ENCODE data around the gene FBXO42.

Gene FBXO42

DNA sequence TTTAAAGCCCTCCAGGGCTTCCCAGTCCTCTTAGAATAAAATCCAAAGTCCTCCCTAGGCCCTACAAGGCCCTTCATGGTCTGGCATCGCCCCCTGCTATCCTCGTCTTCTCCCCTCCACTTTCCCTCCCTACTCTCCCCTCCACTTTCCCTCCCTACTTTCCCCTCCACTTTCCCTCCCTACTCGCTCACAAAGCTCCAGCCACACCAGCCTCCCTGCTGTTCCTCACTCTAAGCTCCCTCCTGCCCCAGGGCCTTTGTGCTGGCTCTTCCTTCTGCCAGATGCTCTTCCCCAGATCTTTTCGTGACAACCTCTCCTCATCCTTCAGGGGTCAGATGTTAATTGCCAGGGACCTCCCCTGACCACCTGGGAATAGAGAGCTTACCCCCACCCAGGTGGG is 152.6 kb downstream of the FBXO42 start:
- no peak for DNase-seq

DNA sequence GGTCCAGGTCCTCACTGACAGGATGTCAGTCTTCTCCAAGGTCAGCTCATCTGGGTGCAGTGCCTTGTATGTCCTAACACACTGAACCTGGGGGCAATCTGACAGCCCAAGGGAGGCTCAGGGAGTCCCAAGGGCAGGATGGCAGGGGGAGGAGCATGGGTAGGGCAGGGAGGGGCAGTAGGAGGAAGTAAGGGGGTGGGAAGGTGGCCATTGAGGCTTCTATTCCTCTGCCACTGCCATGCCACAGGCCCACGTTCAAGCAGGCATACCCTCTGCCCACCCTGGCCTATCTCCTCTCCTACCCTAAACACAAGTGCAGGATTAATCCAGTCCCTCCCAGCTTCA is 153.2 kb downstream of the FBXO42 start:
- no peak for DNase-seq

DNA sequence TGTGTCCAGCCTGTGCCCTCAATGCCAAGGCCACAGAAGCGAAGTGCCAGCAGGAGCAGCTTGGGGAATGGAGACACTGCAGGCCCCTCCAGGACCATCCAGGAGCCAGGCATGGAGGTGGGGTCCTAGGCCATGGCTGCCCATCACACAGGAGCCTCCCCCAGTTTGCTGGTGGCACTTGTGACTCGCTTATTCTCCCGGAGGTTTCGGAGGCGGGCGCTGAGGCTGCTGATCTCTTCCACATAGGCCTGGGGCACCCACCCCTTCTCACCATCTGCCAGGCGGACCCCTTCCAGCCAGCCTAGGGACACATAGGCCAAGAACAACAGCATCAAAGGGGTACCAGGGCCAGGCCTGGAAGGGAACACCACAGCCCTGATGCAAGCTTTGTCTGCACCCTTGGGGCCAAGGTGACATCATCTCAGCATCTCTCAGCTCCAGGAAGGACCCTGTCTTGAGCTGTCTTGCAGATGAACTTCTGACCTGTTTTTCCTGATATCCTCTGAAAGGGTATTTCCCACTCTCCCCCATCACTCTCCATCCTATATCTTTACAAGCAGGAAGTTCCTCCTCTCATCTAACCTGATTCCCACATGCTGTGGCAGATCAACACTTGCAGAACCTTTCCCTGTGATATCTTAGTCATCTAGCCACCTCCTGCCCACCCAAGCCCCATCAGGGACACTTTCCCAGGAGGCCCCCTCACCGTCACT is 153.7 kb downstream of the FBXO42 start:
- DNase-seq: no peak

DNA sequence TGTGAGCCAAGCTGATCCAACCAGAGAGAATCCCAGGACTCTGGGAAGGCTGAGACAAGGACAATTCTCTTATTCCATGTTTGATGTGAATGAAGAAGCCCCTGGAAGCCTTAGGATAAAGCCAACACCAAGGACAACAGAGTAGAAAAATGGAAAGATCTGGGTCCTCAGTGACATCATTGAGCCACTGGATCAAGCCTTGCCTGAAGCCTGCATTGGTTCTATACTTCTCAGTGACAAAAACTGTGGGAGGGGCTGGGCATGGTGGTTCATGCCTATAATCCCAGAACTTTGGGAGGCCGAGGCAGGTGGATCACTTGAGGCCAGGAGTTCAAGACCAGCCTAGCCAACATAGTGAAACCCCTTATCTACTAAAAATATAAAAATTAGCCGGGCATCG is 155.4 kb downstream of the FBXO42 start:
- DNase-seq: no peak

All from NCI-H526 (cell line).